Neural crest cell (in vitro differentiated cells): Measurements from ENCODE around the gene MTCH2. TPM values are rescaled to one million over a fixed set of nuclear protein-coding genes. Genes with fewer than 3 reads are reported as not detected.
A peak's percentile ranks its signal among the peaks of the same experiment; 100 is the strongest.
"Not testable (repeated sequence)": the region's sequence is repeated elsewhere in the genome, so short reads cannot be mapped to it uniquely, and the experiment has no call there.

Experiments used
- DNase-seq: peaks from one replicate; pipeline ENCODE4 v3.0.0; 2021; ENCODE audit warnings: low read depth, mixed read lengths, low spot score
- H3K27ac Mint-ChIP-seq: one replicate; pipeline ENCODE4 v1.8.0; 2021; ENCODE audit warnings: mild to moderate bottlenecking, mixed read lengths; ENCODE audit not compliant: unreplicated experiment
- H3K27me3 Mint-ChIP-seq: 2 replicates; pipeline ENCODE4 v1.8.0; 2021; ENCODE audit warnings: low read depth, mild to moderate bottlenecking, mixed read lengths
- H3K36me3 Mint-ChIP-seq: 2 replicates; pipeline ENCODE4 v1.8.0; 2021; ENCODE audit warnings: low read depth, mild to moderate bottlenecking, mixed read lengths
- H3K4me1 Mint-ChIP-seq: 2 replicates; pipeline ENCODE4 v1.8.0; 2021; ENCODE audit warnings: mixed read lengths
- H3K4me3 Mint-ChIP-seq: one replicate; pipeline ENCODE4 v1.8.0; 2021; ENCODE audit warnings: mild to moderate bottlenecking, mixed read lengths
- H3K9me3 Mint-ChIP-seq: 2 replicates; pipeline ENCODE4 v1.8.0; 2021; ENCODE audit warnings: mixed read lengths
- total RNA-seq: library from RNA; stranded (reverse); gene quantifications from 2 replicates; pipeline ENCODE4 v1.2.1, GENCODE V29; 2021
- TF ChIP-seq, protein P1 (sequence below): fragments of 200-600 bp; sonication (generic); conservative IDR thresholded peaks from 2 replicates; pipeline ENCODE4 v1.5.0; 2021; ENCODE audit warnings: antibody characterized with exemption, mild to moderate bottlenecking

The MTCH2 gene
- total RNA-seq, 1 donor from 2014 or later = 160 TPM

DNA sequence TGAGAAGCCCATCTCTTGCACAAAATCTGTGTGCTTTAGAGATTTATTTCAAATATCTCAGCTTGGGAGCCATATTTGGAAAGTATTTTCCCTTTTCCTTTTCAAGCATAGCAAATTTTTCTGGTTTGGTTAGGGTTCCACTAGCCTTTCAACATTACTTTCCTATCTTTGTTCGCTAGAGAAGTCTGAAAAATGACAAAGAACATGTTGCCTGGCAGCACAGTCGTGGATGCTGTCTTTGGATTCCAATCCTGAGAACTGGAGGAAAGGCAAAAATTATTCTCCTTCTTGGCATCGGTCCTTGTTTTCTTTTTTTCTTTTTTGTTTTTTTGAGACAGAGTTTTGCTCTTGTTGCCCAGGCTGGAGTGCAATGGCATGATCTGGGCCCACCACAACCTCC lies 6.9 kb upstream of the MTCH2 start:
- Mint-ChIP-seq H3K27me3 (no peaks in the 10 kb centered on the region), H3K4me1 (no peaks in the 10 kb centered on the region), H3K36me3 (no peaks in the 10 kb centered on the region), H3K9me3 (no peaks in the 10 kb centered on the region), H3K4me3 (no peak overlapping the region), H3K27ac (no peak overlapping the region)
- TF ChIP-seq, protein P1, sequence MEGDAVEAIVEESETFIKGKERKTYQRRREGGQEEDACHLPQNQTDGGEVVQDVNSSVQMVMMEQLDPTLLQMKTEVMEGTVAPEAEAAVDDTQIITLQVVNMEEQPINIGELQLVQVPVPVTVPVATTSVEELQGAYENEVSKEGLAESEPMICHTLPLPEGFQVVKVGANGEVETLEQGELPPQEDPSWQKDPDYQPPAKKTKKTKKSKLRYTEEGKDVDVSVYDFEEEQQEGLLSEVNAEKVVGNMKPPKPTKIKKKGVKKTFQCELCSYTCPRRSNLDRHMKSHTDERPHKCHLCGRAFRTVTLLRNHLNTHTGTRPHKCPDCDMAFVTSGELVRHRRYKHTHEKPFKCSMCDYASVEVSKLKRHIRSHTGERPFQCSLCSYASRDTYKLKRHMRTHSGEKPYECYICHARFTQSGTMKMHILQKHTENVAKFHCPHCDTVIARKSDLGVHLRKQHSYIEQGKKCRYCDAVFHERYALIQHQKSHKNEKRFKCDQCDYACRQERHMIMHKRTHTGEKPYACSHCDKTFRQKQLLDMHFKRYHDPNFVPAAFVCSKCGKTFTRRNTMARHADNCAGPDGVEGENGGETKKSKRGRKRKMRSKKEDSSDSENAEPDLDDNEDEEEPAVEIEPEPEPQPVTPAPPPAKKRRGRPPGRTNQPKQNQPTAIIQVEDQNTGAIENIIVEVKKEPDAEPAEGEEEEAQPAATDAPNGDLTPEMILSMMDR = no peak
- DNase-seq = no peak

DNA sequence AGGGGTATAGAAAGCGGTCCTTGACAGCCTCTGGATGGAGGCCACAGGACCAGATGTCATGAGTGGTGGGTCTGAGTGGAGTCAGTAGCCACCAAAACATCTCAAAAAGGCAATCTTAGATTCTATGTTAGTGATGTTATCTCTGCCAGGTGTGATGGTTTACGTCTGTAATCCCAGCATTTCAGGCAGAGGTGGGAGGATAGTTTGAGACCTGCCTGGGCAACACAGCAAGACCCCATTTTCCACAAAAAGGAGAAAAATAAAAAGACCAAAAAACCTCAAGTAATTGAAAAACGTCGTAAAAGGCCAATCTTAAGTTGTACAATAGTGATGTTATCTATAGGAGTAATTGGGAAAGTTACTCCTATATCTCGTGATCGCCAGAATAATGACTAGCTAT lies 3.7 kb upstream of the MTCH2 start:
- DNase-seq = no peak
- Mint-ChIP-seq H3K9me3 (no peaks in the 10 kb centered on the region), H3K27ac (peak overlapping the region; percentile 46), H3K27me3 (no peaks in the 10 kb centered on the region), H3K4me1 (peaks cover 20% of the 10 kb centered on the region), H3K36me3 (no peaks in the 10 kb centered on the region), H3K4me3 (no peak overlapping the region)
- TF ChIP-seq, protein P1 = no peak

DNA sequence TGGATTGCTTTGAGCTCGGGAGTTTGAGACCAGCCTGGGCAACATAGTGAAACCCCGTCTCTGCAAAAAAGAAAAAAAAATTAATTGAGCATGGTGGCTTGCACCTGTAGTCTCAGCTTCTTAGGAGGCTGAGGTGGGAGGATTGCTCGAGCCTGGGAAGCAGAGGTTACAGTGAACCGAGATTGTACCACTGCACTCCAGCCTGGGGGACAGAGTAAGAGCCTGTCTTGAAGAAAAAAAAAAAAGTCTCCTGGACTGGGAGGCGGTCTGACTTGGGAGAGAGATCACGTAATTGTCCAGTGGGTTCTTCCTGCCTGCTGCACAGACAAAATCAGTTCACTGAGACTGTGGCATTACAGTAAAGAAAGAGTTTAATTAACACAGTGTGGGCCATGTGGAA lies 3.1 kb upstream of the MTCH2 start:
- Mint-ChIP-seq H3K27me3 (no peaks in the 10 kb centered on the region), H3K4me3 (no peak overlapping the region), H3K9me3 (no peaks in the 10 kb centered on the region), H3K27ac (peak overlapping the region; percentile 46), H3K36me3 (no peaks in the 10 kb centered on the region), H3K4me1 (peaks cover 25% of the 10 kb centered on the region)
- TF ChIP-seq, protein P1 = no peak
- DNase-seq = no peak

DNA sequence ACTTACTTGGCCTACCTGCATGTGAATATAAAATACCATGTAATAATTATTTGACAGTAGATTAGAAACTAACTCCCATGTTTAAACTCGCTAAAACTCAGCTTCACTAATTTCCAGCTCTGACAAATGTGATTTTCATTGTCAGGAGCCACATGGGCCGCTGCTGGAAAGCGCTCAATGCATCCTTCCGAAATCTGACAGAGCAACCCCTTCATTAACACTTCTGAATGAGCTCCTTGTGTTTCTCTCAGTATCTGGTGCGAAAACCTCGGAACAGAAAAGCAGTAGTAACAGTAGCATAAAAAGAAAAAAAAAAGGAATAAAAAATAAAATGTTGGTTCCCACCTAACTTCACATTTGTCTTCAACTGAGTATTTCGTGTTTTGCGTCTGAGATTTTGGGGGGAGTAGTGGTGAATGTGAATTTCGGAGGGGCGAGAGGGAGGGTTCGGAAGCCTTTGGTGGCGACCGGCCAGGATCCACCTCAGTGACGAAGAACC lies 710 bp downstream of the MTCH2 start:
- TF ChIP-seq, protein P1 = no peak
- DNase-seq = no peak
- Mint-ChIP-seq H3K27me3 (no peaks in the 10 kb centered on the region), H3K4me3 (peak overlapping the region; percentile 92), H3K4me1 (peaks cover 35% of the 10 kb centered on the region), H3K27ac (peak overlapping the region; percentile 71), H3K36me3 (peaks cover 6% of the 10 kb centered on the region), H3K9me3 (no peaks in the 10 kb centered on the region)

DNA sequence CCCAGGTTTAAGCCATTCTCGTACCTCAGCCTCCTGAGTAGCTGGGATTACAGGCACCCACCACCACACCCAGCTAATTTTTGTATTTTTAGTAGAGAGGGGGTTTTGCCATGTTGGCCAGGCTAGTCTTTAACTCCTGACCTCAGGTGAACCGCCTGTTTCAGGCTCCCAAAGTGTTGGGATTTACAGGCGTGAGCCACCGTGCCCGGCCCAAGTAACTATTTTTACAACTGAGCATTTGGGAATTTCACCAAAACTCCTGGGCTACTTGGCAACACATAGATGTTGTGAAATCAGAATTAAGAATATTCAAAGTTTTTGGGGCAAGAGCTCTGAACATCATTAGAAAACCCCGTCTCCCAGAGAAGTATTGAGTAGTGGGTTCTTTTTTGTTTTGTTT lies 1.9 kb downstream of the MTCH2 start:
- Mint-ChIP-seq H3K4me3 (peak overlapping the region; percentile 92), H3K4me1 (peaks cover 35% of the 10 kb centered on the region)
- H3K36me3 Mint-ChIP-seq, DNase-seq, H3K27me3 Mint-ChIP-seq, H3K27ac Mint-ChIP-seq, H3K9me3 Mint-ChIP-seq: not testable (repeated sequence)

DNA sequence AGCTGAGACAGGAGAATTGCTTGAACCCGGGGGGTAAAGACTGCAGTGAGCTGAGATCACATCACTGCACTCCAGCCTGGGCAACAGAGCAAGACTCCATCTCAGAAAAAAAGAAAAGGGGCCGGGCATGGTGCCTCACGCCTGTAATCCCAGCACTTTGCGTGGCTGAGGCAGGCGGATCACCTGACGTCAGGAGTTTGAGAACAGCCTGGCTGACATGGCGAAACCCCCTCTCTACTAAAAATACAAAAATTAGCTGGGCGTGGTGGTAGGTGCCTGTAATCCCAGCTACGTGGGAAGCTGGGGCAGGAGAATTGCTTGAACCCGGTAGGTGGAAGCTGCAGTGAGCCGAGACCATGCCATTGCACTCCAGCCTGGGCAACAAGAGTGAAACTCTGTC lies 6.0 kb downstream of the MTCH2 start:
- peaks cover 21% of the 10 kb centered on the region for H3K36me3 Mint-ChIP-seq
- H3K4me1 Mint-ChIP-seq = peaks cover 18% of the 10 kb centered on the region
- not testable (repeated sequence) for H3K4me3 Mint-ChIP-seq, H3K9me3 Mint-ChIP-seq, DNase-seq, H3K27ac Mint-ChIP-seq, H3K27me3 Mint-ChIP-seq

DNA sequence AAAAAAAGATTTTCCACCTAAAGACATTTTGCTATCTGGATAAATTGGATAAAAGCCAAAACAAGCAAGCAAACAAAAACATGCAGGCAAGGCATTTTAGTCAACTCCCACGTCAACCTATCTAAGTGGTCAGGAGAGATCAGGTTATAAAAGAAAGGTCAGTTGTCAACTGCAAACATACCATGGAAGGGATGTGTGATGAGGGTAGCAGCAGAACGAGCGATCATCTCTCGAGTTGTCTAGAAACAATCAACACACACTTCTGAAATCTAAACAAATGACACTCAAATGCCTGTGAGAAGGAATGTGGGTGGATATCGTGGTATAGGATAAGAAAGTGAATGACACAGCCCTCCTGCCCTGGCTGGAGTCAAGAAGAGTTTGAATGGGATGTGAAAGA lies 10.9 kb downstream of the MTCH2 start:
- H3K27ac Mint-ChIP-seq = no peak overlapping the region
- no peak overlapping the region for H3K4me3 Mint-ChIP-seq
- TF ChIP-seq, protein P1 = no peak
- H3K36me3 Mint-ChIP-seq = peaks cover 20% of the 10 kb centered on the region
- H3K9me3 Mint-ChIP-seq = no peaks in the 10 kb centered on the region
- H3K27me3 Mint-ChIP-seq = no peaks in the 10 kb centered on the region
- no peaks in the 10 kb centered on the region for H3K4me1 Mint-ChIP-seq
- DNase-seq = no peak
